Endothelial cell of umbilical vein (primary cell): ENCODE results near the gene RORC. TPM values are rescaled to one million over a fixed set of nuclear protein-coding genes. Genes with fewer than 3 reads are reported as not detected.

ENCODE experiments used
- BruUV-seq: library from RNA; stranded (reverse); fragments of 400-500 nt; replicated peaks from 2 replicates; lab custom pipeline; 2021; lab: Mats Ljungman, UMichigan
- CTCF ChIA-PET: fragments of 300-600, 350-600 bp; sonication (Branson Sonifier 250); formaldehyde crosslinking; loops from one replicate; lab custom pipeline; 2021; ENCODE audit warnings: antibody characterized with exemption, inconsistent platforms; lab: Charles Lee
- POLR2A ChIA-PET: fragments of 300-600, 350-600 bp; sonication (Branson Sonifier 250); formaldehyde crosslinking; loops from one replicate; lab custom pipeline; 2021; ENCODE audit warnings: antibody characterized with exemption, inconsistent platforms; lab: Charles Lee
- DNase-seq: peaks from one replicate; pipeline ENCODE4 v3.0.0-alpha.2; 2011; ENCODE audit warnings: low read depth, low spot score
- FAIRE-seq: peaks from 2 replicates; lab custom pipeline; 2011; peaks lifted over from hg19 to GRCh38; lab: Jason Lieb, UNC
- H2AFZ ChIP-seq: 2 replicates; pipeline ENCODE4 v1.6.0; 2012; ENCODE audit warnings: low read depth, low read length, control low read depth, inconsistent platforms
- H3K27ac ChIP-seq: 2 replicates; pipeline ENCODE4 v1.5.1; 2011; ENCODE audit warnings: low read depth, mild to moderate bottlenecking, control low read depth, low read length, moderate library complexity; ENCODE audit not compliant: insufficient read depth
- H3K27me3 ChIP-seq, 2 experiments: 2 replicates each; pipeline versions ENCODE4 v1.6.0 to v1.6.1; 2011; ENCODE audit warnings: low read length in 2 of 2, mixed read lengths in 1 of 2; ENCODE audit not compliant: control insufficient read depth in 2 of 2, insufficient read depth in 2 of 2
- H3K36me3 ChIP-seq, 2 experiments: 2 replicates in 1 of 2; 3 replicates in 1 of 2; pipeline ENCODE4 v1.5.1; 2011; ENCODE audit warnings: low read length in 2 of 2, mild to moderate bottlenecking in 1 of 2, moderate library complexity in 1 of 2; ENCODE audit not compliant: control insufficient read depth in 2 of 2, insufficient read depth in 2 of 2; ENCODE audit errors: extremely low read depth in 1 of 2
- H3K4me1 ChIP-seq: 3 replicates; pipeline ENCODE4 v1.5.1; 2011; ENCODE audit warnings: mild to moderate bottlenecking, low read length; ENCODE audit not compliant: control insufficient read depth, insufficient read depth; ENCODE audit errors: extremely low read depth
- H3K4me2 ChIP-seq: 2 replicates; pipeline ENCODE4 v1.6.1; 2011; ENCODE audit warnings: low read length, control low read depth, mixed read lengths; ENCODE audit not compliant: insufficient read depth
- H3K4me3 ChIP-seq, 3 experiments: fragments of 200-600 bp in 1 of 3; sonication (generic), shearing (Covaris generic) in 1 of 3; replicated peaks in 1 of 3; 2 replicates each; pipeline ENCODE4 v1.5.1; 2011 to 2016; ENCODE audit warnings: control low read depth in 3 of 3, low read length in 3 of 3, mild to moderate bottlenecking in 2 of 3, inconsistent platforms in 1 of 3, low read depth in 1 of 3, moderate library complexity in 1 of 3; ENCODE audit not compliant: insufficient read depth in 1 of 3
- H3K79me2 ChIP-seq: 2 replicates; pipeline ENCODE4 v1.6.0; 2012; ENCODE audit warnings: low read length, inconsistent platforms; ENCODE audit not compliant: control insufficient read depth, insufficient read depth
- H3K9ac ChIP-seq: replicated peaks from 2 replicates; pipeline ENCODE3; 2011; ENCODE audit warnings: low read length, control low read depth; ENCODE audit not compliant: insufficient read depth; ENCODE audit errors: extremely low read depth
- H3K9me1 ChIP-seq: replicated peaks from 3 replicates; pipeline ENCODE4 v1.6.0; 2011; ENCODE audit warnings: mild to moderate bottlenecking, low read length; ENCODE audit not compliant: control insufficient read depth, insufficient read depth; ENCODE audit errors: extremely low read depth
- H3K9me3 ChIP-seq: replicated peaks from 2 replicates; pipeline ENCODE4 v1.5.1; 2012; ENCODE audit warnings: low read length, inconsistent platforms; ENCODE audit not compliant: control insufficient read depth, insufficient read depth
- H4K20me1 ChIP-seq: replicated peaks from 2 replicates; pipeline ENCODE3; 2011; ENCODE audit warnings: mild to moderate bottlenecking, low read length; ENCODE audit not compliant: control insufficient read depth, insufficient read depth; ENCODE audit errors: extremely low read depth
- EZH2 ChIP-seq: IDR thresholded peaks from 2 replicates; pipeline ENCODE4 v1.6.1; 2012; ENCODE audit warnings: borderline replicate concordance, low read depth, mild to moderate bottlenecking, moderate library complexity, low read length, inconsistent platforms; ENCODE audit not compliant: severe bottlenecking
- FOS ChIP-seq: IDR thresholded peaks from 2 replicates; pipeline ENCODE4 v1.6.1; 2011; ENCODE audit warnings: mild to moderate bottlenecking, low read length, moderate library complexity, borderline replicate concordance; ENCODE audit not compliant: insufficient read depth
- GATA2 ChIP-seq: IDR thresholded peaks from 2 replicates; pipeline ENCODE4 v1.7.0; 2011; ENCODE audit warnings: low read depth, mild to moderate bottlenecking, moderate library complexity, mixed read lengths, low read length; ENCODE audit not compliant: insufficient read length, insufficient read depth
- JUN ChIP-seq: IDR thresholded peaks from 2 replicates; pipeline ENCODE4 v1.6.1; 2011; ENCODE audit warnings: borderline replicate concordance, low read depth; ENCODE audit not compliant: insufficient read length, insufficient read depth
- MYC ChIP-seq: IDR thresholded peaks from one replicate; pipeline ENCODE4 v1.6.1; 2011; ENCODE audit warnings: mild to moderate bottlenecking, low read depth, low read length
- POLR2A ChIP-seq: IDR thresholded peaks from 2 replicates; pipeline ENCODE4 v1.6.1; 2012; ENCODE audit warnings: low read depth, mild to moderate bottlenecking, control low read depth, low read length
- POLR2AphosphoS5 ChIP-seq: IDR thresholded peaks from 2 replicates; pipeline ENCODE4 v1.6.1; 2012; ENCODE audit warnings: low read depth, mild to moderate bottlenecking, control low read depth, low read length, moderate library complexity; ENCODE audit not compliant: insufficient read depth
- dilution Hi-C: fragments of 300-500 bp; cut with MboI; formaldehyde crosslinking; loops from one replicate; pipeline ENCODE4 v1.15.0; 2019; ENCODE audit warnings: low sequenced_read_pairs; ENCODE audit not compliant: extremely low pct_ligation_motif_present
- intact Hi-C: fragments of 100-400 bp; cut with micrococcal nuclease; formaldehyde crosslinking; loops from one replicate; pipeline ENCODE4 v1.10.0; 2022
- polyA plus RNA-seq, 4 experiments: library from polyadenylated mRNA; depleted of rRNA in 3 of 4; stranded (reverse) in 3 of 4; unstranded in 1 of 4; fragments of >200 nt; gene quantifications; 2 replicates each; pipeline versions ENCODE4 v1.2.1 to v1.2.3, GENCODE V29; 2011 to 2012; ENCODE audit warnings: missing spikeins in 1 of 4
- total RNA-seq: library from RNA; stranded (reverse); gene quantifications from 2 replicates; pipeline ENCODE4 v1.2.3, GENCODE V29; 2021
- TF ChIP-seq, protein P1 (sequence below): IDR thresholded peaks from 2 replicates; pipeline ENCODE4 v1.6.1; 2011; ENCODE audit not compliant: insufficient read depth, insufficient read length
- TF ChIP-seq, protein P2 (sequence below), 2 donors: IDR thresholded peaks; 1 replicate in 1 of 2; 2 replicates in 1 of 2; pipeline ENCODE4 v1.5.1; 2011; ENCODE audit warnings: low read length in 2 of 2, mild to moderate bottlenecking in 2 of 2, moderate library complexity in 2 of 2, control low read depth in 1 of 2, inconsistent platforms in 1 of 2, low read depth in 1 of 2; ENCODE audit not compliant: insufficient read depth in 1 of 2; ENCODE audit errors: extremely low read depth in 1 of 2

The RORC gene
- total and polyA plus RNA-seq, 2 donors (not counting 3 experiments of a cell fraction or from before 2014, with no cell fraction given), result not detected

DNA sequence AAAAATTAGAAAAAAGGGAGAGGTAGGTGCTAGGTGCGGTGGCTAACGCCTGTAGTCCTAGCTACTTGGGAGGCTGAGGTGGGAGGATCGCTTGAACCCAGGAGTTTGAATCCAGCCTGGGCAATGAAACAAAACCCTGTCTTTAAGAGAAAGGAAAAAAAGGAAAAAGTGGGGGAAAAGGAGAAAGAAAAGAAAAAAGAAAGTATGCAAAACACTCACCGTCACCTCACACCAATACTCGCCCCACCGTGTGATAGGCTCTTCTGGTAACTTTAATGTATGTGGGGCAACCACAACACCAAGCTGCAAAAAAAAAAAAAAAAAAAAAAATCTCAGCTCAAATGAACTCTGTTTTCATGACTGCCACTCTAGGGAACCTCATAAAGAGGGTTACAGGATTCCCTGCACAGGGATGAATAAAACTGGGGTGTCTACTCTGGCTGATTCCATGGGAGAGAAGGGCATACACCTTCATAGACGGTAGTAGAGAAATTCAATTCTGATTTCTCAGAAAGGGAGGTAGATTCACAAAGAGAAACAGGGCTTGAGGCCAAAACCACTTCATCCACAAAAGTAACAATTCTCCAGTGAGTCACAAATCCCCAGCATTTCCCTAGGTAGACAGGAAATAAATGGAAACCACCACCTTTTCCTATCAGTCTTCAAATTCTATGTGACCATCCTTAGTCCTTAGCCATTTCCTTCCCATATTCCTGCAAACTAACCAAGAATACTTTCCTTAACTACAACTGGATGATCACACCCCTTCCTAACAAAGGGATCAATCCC is 70.8 kb downstream of the RORC start:
- Histone ChIP-seq H3K79me2 (peaks cover 7% of the 10 kb centered on the region), H3K36me3 (peaks cover 4 to 20% of the 10 kb centered on the region in 2 experiments), H3K9me1 (no peaks in the 10 kb centered on the region), H2AFZ (no peak overlapping the region), H3K27me3 (no peaks in the 10 kb centered on the region), H3K27ac (no peak overlapping the region), H3K9ac (no peak overlapping the region), H3K4me2 (no peak overlapping the region), H3K9me3 (no peaks in the 10 kb centered on the region), H3K4me1 (peaks cover 24% of the 10 kb centered on the region), H4K20me1 (no peaks in the 10 kb centered on the region), H3K4me3 (no peak overlapping the region)
- ChIA-PET POLR2A (no interaction called here), CTCF (interaction anchor here (0.5 to 1.7 kb wide), 3 partner anchors 11 to 20 kb away, joined by 3 to 5 read pairs (median 3); no protein-coding TSS in a partner anchor)
- no TSS peak for BruUV-seq
- DNase-seq (no peak), FAIRE-seq (no peak)
- dilution Hi-C loops (no loop called here), intact Hi-C loops (no loop called here)
- TF ChIP-seq FOS (peak; percentile 51), MYC (no peak)

DNA sequence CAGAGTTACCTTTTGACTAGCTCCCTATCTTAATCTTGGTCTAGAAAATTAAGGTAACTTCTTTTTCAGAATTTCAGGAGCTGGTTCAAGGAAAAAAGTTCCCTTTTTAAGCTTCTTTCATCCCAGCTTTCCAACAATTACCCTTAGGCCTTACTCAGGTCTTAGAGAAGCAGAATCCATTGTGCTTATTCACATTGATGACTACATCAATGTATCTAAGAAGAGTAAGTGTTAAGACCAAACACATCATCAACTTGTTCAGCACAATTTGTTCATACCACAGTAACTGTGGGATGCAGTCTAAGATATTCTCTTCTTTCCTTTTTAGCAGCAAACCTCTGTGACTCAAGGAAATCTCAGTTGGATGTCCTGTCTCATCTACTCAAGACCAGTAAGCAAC is 72.4 kb downstream of the RORC start:
- no peak for FAIRE-seq
- TF ChIP-seq, protein P1, sequence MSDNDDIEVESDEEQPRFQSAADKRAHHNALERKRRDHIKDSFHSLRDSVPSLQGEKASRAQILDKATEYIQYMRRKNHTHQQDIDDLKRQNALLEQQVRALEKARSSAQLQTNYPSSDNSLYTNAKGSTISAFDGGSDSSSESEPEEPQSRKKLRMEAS, result no peak
- TF ChIP-seq GATA2, result no peak
- no peak for TF ChIP-seq MYC
- TF ChIP-seq, protein P2, sequence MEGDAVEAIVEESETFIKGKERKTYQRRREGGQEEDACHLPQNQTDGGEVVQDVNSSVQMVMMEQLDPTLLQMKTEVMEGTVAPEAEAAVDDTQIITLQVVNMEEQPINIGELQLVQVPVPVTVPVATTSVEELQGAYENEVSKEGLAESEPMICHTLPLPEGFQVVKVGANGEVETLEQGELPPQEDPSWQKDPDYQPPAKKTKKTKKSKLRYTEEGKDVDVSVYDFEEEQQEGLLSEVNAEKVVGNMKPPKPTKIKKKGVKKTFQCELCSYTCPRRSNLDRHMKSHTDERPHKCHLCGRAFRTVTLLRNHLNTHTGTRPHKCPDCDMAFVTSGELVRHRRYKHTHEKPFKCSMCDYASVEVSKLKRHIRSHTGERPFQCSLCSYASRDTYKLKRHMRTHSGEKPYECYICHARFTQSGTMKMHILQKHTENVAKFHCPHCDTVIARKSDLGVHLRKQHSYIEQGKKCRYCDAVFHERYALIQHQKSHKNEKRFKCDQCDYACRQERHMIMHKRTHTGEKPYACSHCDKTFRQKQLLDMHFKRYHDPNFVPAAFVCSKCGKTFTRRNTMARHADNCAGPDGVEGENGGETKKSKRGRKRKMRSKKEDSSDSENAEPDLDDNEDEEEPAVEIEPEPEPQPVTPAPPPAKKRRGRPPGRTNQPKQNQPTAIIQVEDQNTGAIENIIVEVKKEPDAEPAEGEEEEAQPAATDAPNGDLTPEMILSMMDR (IDR thresholded peaks at IDR 0.05; ENCODE audit: extremely low read depth in 1 of 2, insufficient read depth in 1 of 2, low read depth in 1 of 2, low read length in 2 of 2), result no peak
- no peak for TF ChIP-seq JUN
- no peak for TF ChIP-seq EZH2
- no peak for TF ChIP-seq POLR2A
- no peak for TF ChIP-seq POLR2AphosphoS5
- no peak for TF ChIP-seq FOS
- no peak overlapping the region for H2AFZ ChIP-seq
- no peak overlapping the region for H3K27ac ChIP-seq
- no peak overlapping the region for H3K9ac ChIP-seq
- no peaks in the 10 kb centered on the region for H4K20me1 ChIP-seq
- H3K9me1 ChIP-seq, result no peaks in the 10 kb centered on the region
- dilution Hi-C loops (no loop called here), intact Hi-C loops (no loop called here)
- H3K4me3 ChIP-seq, result no peak overlapping the region
- DNase-seq, result no peak
- ChIA-PET POLR2A (interaction anchor here (0.7 kb wide), 1 partner anchor 119 kb away, joined by 4 read pairs; no protein-coding TSS in a partner anchor), CTCF (no interaction called here)
- H3K36me3 ChIP-seq, result peaks cover 4 to 20% of the 10 kb centered on the region in 2 experiments
- no peaks in the 10 kb centered on the region for H3K27me3 ChIP-seq
- H3K4me1 ChIP-seq, result peaks cover 21% of the 10 kb centered on the region
- peaks cover 7% of the 10 kb centered on the region for H3K79me2 ChIP-seq
- no TSS peak for BruUV-seq
- H3K9me3 ChIP-seq, result no peaks in the 10 kb centered on the region
- H3K4me2 ChIP-seq, result no peak overlapping the region
